EL (cell line): ENCODE data around the gene MTHFD2L.

Experiments
- DNase-seq: peaks from one replicate; pipeline ENCODE4 v3.0.0-alpha.2; 2016

Gene MTHFD2L

DNA sequence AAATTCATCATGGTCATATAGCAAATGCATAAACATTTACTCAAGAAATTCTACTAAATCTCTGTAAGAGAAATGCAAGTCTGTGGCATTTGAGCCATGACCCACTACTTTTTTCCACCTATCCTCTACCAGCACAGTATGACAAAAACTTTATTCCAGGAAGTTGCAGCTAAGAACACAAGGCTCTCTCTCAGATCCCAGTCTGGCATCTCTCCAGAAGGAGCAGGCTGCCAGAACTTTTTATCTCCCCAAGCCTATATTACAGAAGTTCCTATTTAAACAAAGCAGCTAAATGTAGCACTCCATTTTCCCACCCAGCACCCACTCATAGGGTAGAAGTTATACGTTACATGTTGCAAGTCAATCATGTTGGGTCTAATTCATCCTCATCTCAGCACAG lies 101.0 kb downstream of the MTHFD2L start:
- DNase-seq, result peak; percentile 11

GRCh38 chr4:74260036-74260435 lies 102.1 kb downstream of the MTHFD2L start:
- DNase-seq, result no peak

DNA sequence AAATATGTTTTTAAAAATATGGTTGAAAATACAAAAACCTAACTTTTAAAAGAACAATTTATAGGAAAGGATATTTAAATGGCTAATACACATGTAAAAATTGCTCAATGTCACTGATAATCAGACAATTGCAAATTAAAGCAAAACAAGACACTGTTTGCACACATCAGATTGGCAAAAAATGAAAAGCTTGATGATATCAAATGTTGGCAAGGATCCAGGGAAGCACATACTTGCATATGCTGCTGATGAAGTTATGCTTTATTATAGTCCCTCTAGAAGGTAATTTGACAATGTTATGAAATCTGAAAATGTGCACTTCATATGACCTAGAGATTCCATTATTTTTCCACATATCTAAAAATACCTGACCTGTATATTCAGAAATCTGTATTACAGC lies 104.6 kb downstream of the MTHFD2L start:
- DNase-seq, result peak; percentile 4

GRCh38 chr4:74263551-74263950 lies 105.6 kb downstream of the MTHFD2L start:
- DNase-seq, result no peak

DNA sequence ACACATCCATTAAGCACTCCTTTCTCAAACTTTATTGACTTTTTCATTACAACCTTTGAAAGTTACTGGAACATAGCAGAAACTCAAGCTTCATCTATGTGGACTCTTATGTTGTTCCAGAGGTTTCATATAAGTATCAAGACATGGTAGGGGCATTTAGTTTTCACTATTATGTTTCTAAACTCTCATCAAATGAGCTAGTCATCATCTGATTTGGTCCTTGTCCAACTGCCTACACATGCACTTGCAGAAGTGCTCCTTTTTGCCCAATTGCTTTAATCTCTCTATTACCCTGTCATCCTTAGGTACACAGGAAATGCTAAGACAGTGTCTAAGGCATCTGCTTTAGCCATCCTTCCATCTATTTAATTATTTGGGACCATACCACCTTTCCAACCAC lies 108.2 kb downstream of the MTHFD2L start:
- peak; percentile 7 for DNase-seq

DNA sequence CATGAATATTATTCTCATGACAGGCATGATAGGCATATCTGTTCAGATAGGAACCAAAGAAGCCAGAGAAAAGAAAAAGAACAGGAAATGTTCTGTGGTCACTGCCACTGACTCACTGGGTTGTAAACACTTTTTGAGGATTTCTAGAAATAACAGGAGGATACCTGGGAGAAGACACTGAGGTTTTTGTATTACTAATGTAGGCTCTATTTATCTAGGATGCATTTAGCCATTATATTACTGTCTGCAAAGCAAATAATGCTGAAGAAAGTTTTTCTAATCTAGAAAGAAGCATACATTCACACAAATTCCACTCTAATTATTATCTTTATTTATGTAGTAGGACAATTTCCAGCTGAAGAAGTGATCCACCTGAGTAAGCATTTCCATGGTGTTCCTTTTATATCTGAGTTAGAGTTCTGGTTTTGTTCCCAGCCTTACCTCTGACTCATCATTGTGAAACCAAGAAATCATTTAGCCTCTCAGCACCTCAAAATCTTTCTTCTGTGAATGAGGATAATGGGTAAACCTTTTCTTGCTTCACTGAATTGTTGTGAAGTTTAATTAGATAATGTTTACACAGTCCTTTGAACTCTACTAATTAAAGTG lies 110.2 kb downstream of the MTHFD2L start:
- DNase-seq, result peak; percentile 66

- no peak for DNase-seq
Measured at GRCh38 chr4:74268643-74269042, 110.7 kb downstream of the MTHFD2L start.

DNA sequence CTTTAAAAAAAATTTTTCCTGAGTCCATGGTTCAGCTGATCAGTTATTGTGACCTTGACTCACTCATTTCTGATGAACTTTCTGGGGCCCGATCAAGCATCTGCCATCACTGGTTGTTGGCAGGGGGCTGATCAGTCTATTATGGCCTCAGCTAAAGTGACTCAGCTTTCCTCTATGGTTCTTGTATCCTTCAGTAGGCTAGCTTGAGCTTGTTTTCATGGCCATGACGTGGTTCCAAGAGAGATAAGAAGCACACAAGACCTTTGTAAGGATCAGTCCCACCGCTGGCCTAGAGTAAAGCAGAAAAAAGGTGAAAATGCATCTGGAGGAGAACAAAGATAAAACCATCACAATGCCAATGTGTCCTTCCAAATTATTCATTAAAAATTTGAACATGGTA lies 120.6 kb downstream of the MTHFD2L start:
- no peak for DNase-seq

DNA sequence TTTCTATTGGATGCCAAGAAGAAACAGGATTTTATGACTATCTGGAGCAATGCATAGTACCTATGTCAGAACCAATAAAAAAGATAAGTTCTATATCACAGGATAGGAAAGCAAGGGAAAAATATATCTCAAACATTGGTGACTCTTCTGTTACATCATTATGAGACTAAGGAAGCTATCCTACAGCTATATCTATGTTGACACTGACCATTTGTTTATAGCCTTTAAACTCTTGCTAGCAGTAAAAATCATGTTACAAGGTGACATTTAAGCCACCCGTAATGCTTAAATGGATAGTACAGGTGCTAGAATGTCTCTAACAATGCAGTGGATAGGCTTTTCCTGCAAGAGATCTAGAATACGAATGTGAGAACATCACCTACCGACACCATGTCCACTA lies 121.8 kb downstream of the MTHFD2L start:
- no peak for DNase-seq

GRCh38 chr4:74282926-74283325 lies 125.0 kb downstream of the MTHFD2L start:
- DNase-seq, result peak; percentile 26

DNA sequence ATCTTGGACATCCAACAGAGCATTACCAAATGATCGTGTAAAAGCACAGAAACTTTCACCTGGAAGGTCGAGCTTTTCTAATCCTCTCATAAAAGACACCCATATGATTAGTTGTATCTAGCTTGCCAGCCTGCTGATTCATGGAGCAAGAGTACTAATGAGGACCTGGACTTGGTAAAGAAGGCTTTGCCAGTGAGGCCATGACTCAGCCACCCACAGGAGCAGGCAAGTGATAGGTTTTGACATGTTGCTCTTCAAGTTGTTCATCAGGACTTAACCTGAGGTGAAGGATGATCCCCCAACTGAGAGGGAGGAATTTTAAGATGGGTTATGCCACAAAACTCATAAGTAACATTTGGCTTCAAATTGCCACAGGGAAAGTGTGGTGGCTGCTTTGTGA lies 125.7 kb downstream of the MTHFD2L start:
- DNase-seq, result peak; percentile 87

GRCh38 chr4:74284053-74284452 lies 126.1 kb downstream of the MTHFD2L start:
- DNase-seq, result peak; percentile 91

GRCh38 chr4:74287164-74287563 lies 129.2 kb downstream of the MTHFD2L start:
- DNase-seq, result no peak

DNA sequence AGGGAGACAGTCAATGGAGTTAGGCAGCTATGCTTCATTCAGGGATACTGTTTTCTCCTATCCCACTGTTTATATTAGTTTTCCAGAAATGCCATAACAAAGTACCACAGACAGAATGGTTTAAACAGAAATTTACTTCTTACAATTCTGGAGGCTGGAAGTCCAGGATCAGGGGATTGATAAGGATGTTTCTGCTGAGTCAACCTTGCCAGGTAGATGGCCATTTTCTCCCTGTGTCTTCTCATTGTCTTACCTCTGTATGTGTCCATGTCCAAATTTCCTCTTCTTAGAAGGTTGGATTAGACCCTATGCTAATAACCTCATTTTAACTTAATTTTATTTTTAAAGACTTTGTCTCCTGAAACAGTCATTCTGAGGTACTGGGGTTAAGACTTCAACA lies 129.9 kb downstream of the MTHFD2L start:
- DNase-seq, result no peak

GRCh38 chr4:74291471-74291870 lies 133.6 kb downstream of the MTHFD2L start:
- no peak for DNase-seq

DNA sequence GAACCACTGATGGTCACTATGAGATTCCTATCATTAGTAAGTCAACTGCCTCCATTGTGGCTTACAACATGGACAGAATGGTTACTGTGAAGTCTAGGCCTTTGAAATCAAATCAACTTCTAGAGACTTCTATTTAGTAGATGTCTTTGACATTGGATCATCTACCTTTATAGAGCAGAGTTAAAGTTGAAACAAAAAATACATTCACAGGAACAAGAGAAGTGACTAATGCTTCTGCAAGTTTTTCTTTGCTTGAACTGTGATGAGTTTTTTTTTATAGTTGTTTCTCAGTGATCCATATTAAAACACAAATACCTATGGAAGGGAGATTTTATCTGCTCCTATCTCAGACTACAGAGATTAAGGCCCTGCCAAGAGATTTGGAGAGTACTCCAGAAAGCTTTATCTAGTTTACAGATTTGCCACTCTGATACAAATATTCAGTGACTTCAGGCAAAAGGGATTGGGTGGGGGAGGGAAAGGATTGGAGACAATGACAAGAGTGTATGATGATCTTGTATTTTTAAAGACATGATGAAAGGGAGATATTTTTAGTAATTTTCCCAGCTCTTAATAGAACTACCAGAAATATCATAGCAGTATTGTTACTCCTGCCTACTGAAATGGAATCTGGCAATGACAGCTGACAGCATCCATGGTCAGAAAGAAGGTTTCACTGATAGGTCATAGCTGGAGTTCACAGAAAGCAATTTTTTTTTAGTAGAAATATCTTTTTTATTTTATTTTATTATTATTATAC lies 134.4 kb downstream of the MTHFD2L start:
- no peak for DNase-seq

GRCh38 chr4:74293558-74293957 lies 135.6 kb downstream of the MTHFD2L start:
- DNase-seq, result no peak

DNA sequence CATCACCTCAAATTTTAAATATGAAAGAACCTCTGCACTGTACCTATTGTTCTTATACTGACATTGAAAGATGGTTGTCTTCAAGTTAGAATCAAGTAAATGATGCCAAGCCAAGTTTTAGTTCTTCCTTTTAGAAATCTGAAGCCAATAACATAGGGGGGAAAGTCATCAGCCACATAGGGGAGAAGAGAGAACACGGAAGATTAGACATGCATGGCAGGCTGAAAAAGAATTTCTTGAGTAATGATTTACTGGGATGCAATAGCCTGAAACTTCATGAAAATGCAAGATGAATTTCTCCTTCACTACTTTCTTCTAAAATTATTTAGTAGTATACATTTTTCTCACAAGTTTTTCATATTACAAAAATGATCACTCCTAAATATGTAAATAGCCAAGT lies 136.8 kb downstream of the MTHFD2L start:
- no peak for DNase-seq

DNA sequence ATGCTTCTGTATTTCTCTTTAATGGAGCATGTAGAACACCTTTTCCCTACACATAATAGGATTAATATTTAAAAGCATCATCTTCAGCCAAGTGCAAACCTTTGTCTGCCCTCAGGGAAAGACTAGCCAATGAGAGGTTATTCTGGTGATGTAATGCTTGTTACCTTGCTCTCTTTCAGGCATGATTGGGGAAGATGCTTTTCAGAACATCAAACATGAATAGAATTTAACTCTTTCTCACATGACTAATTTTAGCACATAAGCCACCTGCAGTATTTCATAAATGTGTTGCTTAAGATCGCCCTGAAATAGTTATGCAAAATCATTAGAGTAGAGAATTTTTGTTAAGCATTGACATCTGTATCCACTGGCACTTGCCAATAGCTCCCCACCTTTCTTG lies 139.6 kb downstream of the MTHFD2L start:
- no peak for DNase-seq

GRCh38 chr4:74304095-74304625 lies 146.2 kb downstream of the MTHFD2L start:
- DNase-seq, result no peak

GRCh38 chr4:74305000-74305399 lies 147.1 kb downstream of the MTHFD2L start:
- no peak for DNase-seq

DNA sequence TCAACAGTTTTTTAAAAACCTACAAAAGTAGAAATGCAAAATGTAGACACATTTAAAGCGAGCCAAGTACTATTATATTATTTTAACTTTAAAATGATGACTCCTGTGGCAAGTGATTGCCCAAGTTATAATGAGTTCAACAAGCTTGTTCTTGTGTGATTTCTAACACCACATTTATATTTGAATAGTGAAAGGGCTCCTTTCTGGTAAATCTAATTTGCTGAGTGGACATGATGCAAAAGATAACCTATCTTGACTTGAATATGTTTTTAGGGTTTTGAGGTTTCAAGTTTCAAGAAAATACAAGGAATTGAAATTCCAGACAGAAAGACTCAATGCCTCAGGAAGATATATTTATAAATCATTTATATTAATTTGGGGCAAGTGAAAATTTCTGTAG lies 149.3 kb downstream of the MTHFD2L start:
- DNase-seq, result no peak

- no peak for DNase-seq
Measured at GRCh38 chr4:74308215-74308614, 150.3 kb downstream of the MTHFD2L start, which contains the start of gene EPGN. Gene EPGN, plus strand, starts transcription at chr4:74308470. Its CDS starts 64 bp downstream, at chr4:74308534.

DNA sequence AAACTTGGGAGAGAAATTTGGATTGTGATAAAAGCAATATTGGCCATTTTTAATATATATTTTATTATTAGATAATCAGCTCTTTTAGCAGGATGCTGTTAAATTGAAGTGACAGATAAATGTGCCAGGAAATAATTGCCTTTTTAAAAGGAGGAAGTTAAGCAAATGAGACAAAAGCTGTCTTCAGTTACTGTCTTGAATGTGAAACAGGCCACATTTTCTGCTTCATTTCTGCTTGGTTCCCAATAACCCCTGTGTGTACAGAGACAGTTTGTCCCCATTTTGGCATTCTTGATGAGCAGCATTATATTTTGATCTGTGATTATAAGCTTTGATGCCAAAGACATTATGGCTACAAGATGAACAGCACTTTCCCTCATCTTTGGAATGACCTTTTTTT lies 151.3 kb downstream of the MTHFD2L start:
- no peak for DNase-seq
